ENCODE results near the gene MPRIP. TPM values are rescaled to one million over a fixed set of nuclear protein-coding genes. Genes with fewer than 3 reads are reported as not detected.

The MPRIP gene
- total and polyA plus RNA-seq, 2 of the 13 experiments (the other 11 are each of a cell fraction or from before 2014, with no cell fraction given) = 50.2 to 52.4 TPM

DNA sequence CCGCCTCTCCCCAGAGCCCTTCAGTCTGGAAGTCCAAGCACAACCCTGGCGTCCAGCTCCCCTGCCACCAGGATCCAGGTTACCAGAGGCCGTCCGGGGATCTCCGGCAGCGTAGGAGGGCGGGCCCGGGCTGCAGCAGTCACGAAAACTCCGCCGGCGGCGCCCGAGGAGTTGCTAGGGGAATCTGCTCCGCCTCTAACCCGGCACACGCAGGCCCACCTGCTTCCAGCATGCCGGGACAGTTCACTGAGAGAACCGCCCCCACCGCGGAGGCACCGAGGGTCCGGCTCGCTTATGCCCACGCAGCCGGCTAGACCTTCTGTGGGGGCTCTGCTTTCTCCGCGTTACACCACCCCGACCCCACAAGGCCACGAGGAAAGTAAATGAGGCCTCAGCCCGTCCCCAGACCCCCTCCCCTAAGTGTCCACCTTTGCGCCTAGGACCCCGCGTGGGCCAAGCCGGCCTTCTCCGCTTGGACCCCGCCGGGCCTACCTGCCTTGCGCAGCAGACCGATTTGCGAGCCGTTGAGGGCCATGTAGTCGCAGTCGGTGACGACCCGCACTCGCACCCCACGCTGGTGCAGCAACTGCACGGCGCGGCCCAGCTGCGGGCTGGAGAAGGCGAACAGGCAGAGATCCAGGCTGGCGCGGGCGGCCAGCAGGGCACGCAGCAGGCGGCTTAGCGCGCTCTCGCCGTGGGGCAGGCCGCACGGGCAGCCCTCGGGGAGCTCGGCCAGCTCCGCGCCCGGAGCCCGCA is 163.3 kb downstream of the MPRIP start (continued):
- TF ChIP-seq SPEN (CRISPR knock-in tag; IDR thresholded peaks at IDR 0.05; ENCODE audit: low read depth) = no peak; the same call in 1 of the 2 replicates
- TF ChIP-seq ZNF607 (CRISPR knock-in tag; IDR thresholded peaks at IDR 0.05; ENCODE audit: borderline replicate concordance) = no peak
- no peak for TF ChIP-seq ZNF33A (CRISPR knock-in tag; IDR thresholded peaks at IDR 0.05; ENCODE audit: borderline replicate concordance)
- no peak for TF ChIP-seq ZNF33B (CRISPR knock-in tag; IDR thresholded peaks at IDR 0.05)
- no peak for TF ChIP-seq ZNF574 (CRISPR knock-in tag; IDR thresholded peaks at IDR 0.05)
- TF ChIP-seq ZNF703 (CRISPR knock-in tag; IDR thresholded peaks at IDR 0.05; ENCODE audit: borderline replicate concordance) = no peak
- TF ChIP-seq ZNF30 (CRISPR knock-in tag; IDR thresholded peaks at IDR 0.05) = no peak
- no peak for TF ChIP-seq ZNF44 (CRISPR knock-in tag; IDR thresholded peaks at IDR 0.05)
- no peak for TF ChIP-seq SP140L (CRISPR knock-in tag; IDR thresholded peaks at IDR 0.05; ENCODE audit: borderline replicate concordance)
- TF ChIP-seq E2F5 (CRISPR knock-in tag; conservative IDR thresholded peaks at IDR 0.05) = no peak
- TF ChIP-seq DNMT1 (CRISPR knock-in tag; IDR thresholded peaks at IDR 0.05) = no peak
- no peak for TF ChIP-seq ATF7-NPFF (CRISPR knock-in tag; IDR thresholded peaks at IDR 0.05; ENCODE audit: low read depth)
- TF ChIP-seq NFE2L2 (IDR thresholded peaks at IDR 0.05; ENCODE audit: low read length) = no peak
- no peak for TF ChIP-seq ZBTB44 (CRISPR knock-in tag; IDR thresholded peaks at IDR 0.05)
- TF ChIP-seq AKAP8 (CRISPR knock-in tag; IDR thresholded peaks at IDR 0.05) = no peak
- TF ChIP-seq, protein P1, sequence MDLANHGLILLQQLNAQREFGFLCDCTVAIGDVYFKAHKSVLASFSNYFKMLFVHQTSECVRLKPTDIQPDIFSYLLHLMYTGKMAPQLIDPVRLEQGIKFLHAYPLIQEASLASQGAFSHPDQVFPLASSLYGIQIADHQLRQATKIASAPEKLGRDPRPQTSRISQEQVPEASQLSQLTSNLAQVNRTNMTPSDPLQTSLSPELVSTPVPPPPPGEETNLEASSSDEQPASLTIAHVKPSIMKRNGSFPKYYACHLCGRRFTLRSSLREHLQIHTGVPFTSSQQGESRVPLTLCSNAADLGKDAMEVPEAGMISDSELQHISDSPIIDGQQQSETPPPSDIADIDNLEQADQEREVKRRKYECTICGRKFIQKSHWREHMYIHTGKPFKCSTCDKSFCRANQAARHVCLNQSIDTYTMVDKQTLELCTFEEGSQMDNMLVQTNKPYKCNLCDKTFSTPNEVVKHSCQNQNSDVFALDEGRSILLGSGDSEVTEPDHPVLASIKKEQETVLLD (CRISPR knock-in tag; IDR thresholded peaks at IDR 0.05; ENCODE audit: low read depth) = no peak
- no peak for TF ChIP-seq KAT8 (CRISPR knock-in tag; IDR thresholded peaks at IDR 0.05)
- no peak for TF ChIP-seq TRIM24 (CRISPR knock-in tag; IDR thresholded peaks at IDR 0.05)
- no peak for TF ChIP-seq NFRKB (IDR thresholded peaks at IDR 0.05)
- TF ChIP-seq, protein P2, sequence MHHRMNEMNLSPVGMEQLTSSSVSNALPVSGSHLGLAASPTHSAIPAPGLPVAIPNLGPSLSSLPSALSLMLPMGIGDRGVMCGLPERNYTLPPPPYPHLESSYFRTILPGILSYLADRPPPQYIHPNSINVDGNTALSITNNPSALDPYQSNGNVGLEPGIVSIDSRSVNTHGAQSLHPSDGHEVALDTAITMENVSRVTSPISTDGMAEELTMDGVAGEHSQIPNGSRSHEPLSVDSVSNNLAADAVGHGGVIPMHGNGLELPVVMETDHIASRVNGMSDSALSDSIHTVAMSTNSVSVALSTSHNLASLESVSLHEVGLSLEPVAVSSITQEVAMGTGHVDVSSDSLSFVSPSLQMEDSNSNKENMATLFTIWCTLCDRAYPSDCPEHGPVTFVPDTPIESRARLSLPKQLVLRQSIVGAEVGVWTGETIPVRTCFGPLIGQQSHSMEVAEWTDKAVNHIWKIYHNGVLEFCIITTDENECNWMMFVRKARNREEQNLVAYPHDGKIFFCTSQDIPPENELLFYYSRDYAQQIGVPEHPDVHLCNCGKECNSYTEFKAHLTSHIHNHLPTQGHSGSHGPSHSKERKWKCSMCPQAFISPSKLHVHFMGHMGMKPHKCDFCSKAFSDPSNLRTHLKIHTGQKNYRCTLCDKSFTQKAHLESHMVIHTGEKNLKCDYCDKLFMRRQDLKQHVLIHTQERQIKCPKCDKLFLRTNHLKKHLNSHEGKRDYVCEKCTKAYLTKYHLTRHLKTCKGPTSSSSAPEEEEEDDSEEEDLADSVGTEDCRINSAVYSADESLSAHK (CRISPR knock-in tag; IDR thresholded peaks at IDR 0.05; ENCODE audit: borderline replicate concordance) = no peak
